A172 (cell line): Measurements from ENCODE around the gene PARD3B. TPM values are rescaled to one million over a fixed set of nuclear protein-coding genes. Genes with fewer than 3 reads are reported as not detected.
A peak's percentile ranks its signal among the peaks of the same experiment; 100 is the strongest.

Experiments used
- DNase-seq: peaks from one replicate; pipeline ENCODE4 v3.0.0-alpha.2; 2015; ENCODE audit warnings: low spot score
- total RNA-seq: library from RNA; depleted of rRNA; stranded (reverse); fragments of >200 nt; shearing (Covaris generic); gene quantifications from 2 replicates; pipeline ENCODE4 v1.2.3, GENCODE V29; 2014

Gene PARD3B
- total RNA-seq, 1 experiment from 2014 or later = 5.4 TPM

DNA sequence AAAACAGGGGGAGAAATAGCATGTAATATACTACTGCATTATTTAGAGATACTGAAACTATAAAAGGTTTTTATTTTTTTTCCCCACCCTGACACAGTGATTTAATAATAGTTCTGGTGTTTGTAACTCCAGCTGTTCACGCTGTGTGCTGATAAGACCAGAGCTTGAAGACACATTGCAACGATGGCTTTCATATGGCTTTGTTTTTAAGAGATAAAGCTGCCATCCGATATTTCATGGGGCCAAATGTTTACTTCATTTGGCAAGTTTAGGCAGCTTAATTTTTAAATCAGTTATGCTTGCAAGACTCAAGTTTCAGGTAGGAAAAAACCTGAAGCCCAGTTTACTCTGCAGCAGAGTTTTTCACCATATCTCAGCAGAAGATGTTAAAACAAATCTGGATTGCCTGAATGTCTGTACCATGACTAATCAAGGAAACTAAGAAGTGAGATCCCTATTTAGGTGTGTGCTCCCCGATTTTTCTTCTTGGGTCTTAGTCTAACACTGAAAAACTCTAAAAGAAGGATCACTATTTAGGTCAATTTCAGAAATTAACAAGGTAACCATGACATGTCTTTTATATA lies 508.6 kb downstream of the PARD3B start:
- no peak for DNase-seq

GRCh38 chr2:205054789-205055188 lies 509.5 kb downstream of the PARD3B start:
- DNase-seq = no peak

- DNase-seq = no peak
Observed at GRCh38 chr2:205055251-205055650, 510.0 kb downstream of the PARD3B start.

DNA sequence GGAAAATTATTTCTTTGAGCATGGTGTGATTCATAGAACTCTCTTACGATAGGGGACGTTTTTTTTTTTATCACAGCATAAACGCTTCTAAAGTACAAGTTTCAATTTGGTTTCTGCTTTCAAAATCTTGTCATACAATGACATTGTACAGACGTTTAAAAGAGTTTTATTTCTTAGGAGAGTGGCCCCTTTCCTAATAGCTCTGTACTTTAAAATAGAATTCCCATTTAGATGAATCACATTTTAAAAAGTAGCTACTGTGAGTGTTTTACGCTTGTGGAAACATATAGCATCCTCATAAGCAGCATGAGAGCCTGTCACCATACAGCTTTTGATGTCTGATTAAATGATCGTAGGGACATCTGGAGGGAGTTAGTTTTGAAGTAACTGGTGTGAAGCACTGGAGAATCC lies 510.9 kb downstream of the PARD3B start:
- no peak for DNase-seq

GRCh38 chr2:205058409-205058808 lies 513.1 kb downstream of the PARD3B start:
- DNase-seq = no peak

GRCh38 chr2:205060269-205060668 lies 515.0 kb downstream of the PARD3B start:
- peak; percentile 44 for DNase-seq

- DNase-seq = no peak
Observed at GRCh38 chr2:205066081-205066480, 520.8 kb downstream of the PARD3B start.

DNA sequence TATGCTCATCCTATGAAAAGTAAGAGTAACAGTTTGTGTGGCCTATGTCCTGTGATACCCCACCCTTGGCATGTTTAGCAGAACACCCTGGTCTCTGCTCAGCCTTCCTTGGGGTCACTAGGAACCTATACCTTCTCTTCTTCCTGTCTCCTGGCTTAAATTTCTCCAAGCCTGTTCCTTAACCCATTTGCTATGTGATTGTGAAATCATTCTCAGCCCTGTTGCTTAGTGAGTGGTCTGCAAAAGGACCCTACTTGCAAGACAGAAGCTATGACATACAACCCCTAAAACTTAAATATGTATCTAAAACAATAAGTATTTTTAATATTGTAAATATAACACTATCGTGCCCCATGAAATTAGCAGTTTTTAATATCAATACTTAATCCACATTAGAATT lies 524.7 kb downstream of the PARD3B start:
- DNase-seq = no peak

- DNase-seq = no peak
Observed at GRCh38 chr2:205070889-205071288, 525.6 kb downstream of the PARD3B start.

DNA sequence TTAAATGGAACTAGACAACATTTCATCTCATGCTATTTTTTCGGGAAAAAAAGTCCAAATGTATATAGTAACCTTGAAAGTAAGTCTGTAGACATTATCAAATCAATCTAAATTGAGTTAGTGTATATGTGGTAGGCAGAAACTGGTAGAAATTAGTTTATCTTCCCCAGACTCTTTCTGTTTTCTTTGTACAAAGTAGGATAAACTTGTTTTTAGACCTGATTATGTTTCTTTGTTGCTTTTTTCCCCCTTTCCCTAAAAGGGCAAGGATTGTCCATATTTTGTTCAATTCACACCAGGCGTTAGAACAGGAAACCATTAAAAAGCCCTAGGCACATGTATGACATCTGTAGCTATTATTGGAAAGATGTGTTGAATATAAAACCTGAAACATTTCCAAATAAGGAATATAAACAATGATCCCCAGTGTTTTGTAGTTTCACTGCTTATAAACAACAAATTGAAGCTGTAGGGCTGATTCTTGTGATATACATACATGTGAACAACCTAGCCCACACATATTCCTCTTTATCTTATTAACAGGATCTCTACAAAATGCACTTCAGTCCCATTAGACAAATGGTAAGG lies 528.3 kb downstream of the PARD3B start:
- no peak for DNase-seq

DNA sequence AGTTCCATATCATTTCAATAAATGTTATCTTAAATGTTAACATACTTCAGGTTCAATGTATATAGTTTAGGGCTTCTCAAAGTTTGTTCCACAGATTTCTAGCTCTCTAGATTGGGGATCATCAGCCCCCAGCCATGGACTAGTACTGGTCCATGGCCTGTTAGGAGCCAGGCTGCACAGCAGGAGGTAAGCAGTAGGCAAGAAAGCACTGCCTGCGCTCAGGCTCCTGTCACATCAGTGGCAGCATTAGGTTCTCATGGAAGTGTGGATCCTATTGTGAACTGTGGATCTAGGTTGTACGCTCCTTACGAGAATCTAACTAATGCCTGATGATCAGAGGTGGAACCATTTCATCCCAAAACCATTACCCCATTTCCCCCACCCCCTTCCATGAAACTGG lies 531.1 kb downstream of the PARD3B start:
- DNase-seq = no peak

GRCh38 chr2:205077159-205077558 lies 531.9 kb downstream of the PARD3B start:
- no peak for DNase-seq

DNA sequence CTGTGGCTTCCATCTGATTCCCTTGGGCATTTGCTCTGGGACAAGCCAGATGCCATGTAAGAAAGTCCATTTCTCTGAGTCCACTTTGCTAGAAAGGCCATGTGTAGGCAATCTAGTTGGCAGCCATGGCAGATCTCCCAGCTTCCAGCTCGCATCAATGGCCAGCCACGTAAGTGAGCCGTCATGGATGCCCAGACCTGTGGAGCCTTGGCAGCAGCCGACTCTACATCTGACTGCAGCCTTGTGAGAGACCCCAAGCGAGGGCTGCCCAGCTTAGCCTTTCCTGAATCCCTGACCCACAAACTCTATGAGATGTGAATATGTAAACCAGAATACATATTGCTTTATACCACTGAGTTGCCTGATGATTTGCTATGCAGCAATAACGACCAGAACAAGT lies 533.5 kb downstream of the PARD3B start:
- no peak for DNase-seq

DNA sequence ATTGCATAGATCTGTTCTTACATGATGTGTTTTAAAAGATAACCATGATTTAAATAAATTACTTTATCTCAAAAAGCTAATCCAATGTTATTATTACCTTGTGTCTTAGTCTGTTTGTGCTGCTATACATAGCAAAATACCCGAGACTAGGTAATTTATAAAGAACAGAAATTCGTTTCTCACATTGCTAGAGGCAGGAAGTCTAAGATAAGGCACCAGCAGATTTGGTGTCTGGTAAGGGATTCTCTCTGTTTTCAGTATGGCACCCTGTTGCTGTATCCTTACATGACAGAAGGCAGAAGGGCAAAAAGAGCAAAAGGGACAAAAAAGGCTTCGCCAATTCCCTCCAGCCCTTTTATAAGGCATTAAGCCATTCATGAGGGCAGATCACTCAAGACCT lies 533.9 kb downstream of the PARD3B start:
- no peak for DNase-seq

- DNase-seq = no peak
Observed at GRCh38 chr2:205086662-205087061, 541.4 kb downstream of the PARD3B start.

DNA sequence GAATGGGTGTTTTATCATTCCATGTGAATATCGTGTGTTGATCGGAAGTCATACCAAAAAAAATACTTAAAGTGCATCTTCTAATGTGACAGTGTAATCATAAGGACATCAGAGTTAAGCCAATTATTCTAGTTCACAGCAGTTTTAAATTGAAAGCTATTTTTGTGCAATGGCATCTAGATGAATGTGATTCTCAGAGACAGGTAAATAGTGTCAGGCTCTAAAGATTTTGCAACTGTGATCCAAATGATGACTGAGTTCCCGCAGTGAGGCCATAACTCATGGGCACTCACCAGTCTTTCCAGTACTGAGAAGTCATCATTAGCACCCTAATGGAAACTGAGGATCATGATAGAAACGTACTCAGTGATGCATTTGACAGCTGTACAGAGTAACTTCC lies 542.6 kb downstream of the PARD3B start:
- DNase-seq = no peak

DNA sequence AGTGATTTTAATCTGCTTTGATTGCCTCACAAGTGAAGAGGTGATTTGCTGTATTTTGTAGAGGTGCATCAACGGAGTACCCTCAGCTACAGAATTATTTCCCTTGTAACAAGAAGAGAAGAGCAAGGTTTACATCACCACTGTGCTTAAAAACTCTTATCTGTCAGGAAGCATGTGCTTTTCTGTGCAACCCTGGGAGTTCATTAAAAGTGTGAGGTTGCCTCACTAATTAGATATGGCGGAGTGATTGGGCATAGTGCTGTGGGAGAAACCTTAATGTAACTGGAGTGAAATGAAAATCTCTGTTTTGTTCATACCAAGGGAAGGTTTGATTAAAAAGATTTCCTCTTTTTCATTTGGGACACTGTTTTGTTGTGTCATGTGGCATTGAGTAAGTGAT lies 544.7 kb downstream of the PARD3B start:
- DNase-seq = no peak

- DNase-seq = no peak
Observed at GRCh38 chr2:205091411-205091810, 546.1 kb downstream of the PARD3B start.

DNA sequence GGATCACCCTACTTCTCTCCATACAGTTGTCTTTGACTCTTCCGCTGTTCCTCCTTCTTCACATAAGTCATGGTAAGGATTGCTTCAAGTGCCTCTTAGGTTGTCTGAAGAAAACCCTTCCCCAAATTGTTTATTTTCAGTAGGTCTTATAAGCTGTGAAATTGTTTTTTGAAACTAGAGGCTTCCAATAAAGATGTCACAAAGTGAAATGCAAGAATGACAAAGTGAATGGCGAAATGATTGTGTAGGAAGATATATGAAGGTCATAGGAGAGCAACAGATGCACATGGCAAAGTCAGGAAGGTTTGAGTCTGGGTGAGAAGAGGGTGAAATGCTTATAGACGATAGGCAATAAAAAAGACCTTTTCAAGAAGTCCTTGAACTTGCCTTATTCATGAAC lies 548.8 kb downstream of the PARD3B start:
- no peak for DNase-seq

DNA sequence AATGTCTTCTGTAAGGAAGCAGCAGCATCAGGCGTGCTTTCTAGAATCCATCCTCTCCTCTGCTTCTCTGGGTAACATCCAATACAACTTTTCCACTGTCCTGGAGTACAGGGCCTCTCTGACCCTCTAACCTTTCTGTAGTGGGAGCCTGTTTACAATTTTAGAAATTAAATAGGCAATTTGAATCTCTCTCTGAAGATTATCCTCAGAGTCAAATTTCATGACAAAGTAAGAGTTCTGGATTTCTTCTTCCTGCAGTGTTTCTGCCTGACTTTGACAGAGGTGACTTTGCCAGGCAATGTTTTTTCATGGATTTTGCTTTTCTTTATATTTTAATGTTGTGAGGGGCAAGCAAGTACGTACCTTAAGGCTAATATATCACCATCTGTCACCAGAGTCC lies 558.4 kb downstream of the PARD3B start:
- DNase-seq = no peak

DNA sequence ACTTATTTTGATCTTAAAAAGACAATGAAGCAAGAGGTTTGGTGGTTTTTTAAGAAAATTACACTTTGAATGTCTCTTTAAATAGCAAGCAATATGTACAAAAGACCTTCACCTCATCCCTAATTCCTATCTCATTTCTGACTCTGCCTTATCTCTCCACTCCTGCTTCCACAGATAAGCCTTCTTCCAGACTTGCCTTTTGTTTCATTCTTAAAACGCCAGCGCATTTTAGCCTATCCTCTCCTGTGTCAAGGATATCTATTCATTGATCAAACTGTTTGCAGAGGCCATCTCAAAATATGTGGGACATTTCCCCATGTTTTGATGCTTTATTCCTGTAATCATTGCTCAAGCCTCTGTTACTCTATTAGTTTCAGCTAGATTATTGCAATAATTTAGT lies 562.5 kb downstream of the PARD3B start:
- no peak for DNase-seq

- DNase-seq = no peak
Observed at GRCh38 chr2:205115511-205115910, 570.2 kb downstream of the PARD3B start.

GRCh38 chr2:205117125-205117524 lies 571.9 kb downstream of the PARD3B start:
- no peak for DNase-seq

DNA sequence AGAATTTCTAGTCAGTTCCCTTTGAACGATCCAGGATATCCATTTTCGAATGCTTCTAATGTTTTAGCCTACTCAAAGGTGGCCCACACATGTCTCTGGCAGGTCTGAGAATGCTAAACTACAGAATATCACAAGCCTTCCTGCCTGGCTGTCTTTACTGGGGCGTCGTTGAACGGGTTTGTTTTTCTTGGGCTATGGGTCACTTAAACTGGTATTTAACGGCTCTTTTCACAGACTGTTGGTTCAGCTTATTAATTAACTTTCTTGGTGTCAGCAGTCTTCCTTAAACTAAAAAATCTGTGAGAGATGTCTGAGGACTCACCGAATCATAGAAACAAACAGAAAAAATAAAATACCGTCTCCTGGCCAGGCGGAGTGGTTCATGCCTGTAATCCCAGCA lies 573.9 kb downstream of the PARD3B start:
- DNase-seq = no peak
